ENCODE measurements around the gene HLF.

DNA sequence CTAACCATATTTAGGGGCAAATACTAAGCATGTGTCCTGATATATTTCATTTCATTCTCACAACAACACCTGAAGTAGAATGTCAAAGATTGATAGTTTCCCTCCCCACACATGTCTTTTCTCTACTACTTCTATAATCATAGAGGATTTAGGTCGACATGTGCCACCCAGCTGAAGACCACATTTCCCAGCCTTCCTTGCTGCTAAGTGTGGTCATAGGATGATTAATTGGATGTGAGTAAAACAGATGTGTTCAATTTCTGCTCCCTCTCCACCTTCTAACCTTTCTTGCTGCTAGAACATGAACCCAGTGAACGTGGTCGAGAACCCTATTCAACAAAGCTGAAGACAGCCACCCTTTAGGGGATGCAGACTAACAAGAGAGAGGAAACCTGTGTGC, 18.8 kb upstream of the HLF start:
- TF ChIP-seq CTCF (conservative IDR thresholded peaks at IDR 0.05; ENCODE audit: low read depth in 2 of 2) (no peak), REST (IDR thresholded peaks at IDR 0.05; ENCODE audit: unreplicated experiment) (no peak)

Measured in GM23338 (cell line).